Motor neuron (in vitro differentiated cells): ENCODE data around the gene TBCD. TPM values are rescaled to one million over a fixed set of nuclear protein-coding genes. Genes with fewer than 3 reads are reported as not detected.
A peak's percentile ranks its signal among the peaks of the same experiment; 100 is the strongest.

Source experiments
- ATAC-seq, 8 experiments: fragments of 200-7000 bp; cut with Tn5 transposase; replicated peaks in 6 of 8; 2 replicates each; pipeline ENCODE4 v1.8.0; 2021; ENCODE audit warnings: mild to moderate bottlenecking in 8 of 8, moderate library complexity in 8 of 8
- H3K27ac ChIP-seq, 2 donors: fragments of 250-450 bp; sonication (Bioruptor Pico); 2 replicates each; pipeline ENCODE4 v1.9.0; 2021; ENCODE audit warnings: antibody characterized with exemption in 2 of 2, mild to moderate bottlenecking in 2 of 2, moderate library complexity in 1 of 2
- H3K4me1 ChIP-seq, 2 donors: fragments of 250-450 bp; sonication (Bioruptor Pico); replicated peaks in 1 of 2; 2 replicates each; pipeline ENCODE4 v1.6.1; 2021; ENCODE audit warnings: antibody characterized with exemption in 2 of 2, mild to moderate bottlenecking in 2 of 2, moderate library complexity in 1 of 2
- H3K4me3 ChIP-seq, 5 donors: fragments of 250-450 bp; sonication (Bioruptor Pico); 2 replicates each; pipeline ENCODE4 v1.9.0; 2021; ENCODE audit warnings: antibody characterized with exemption in 5 of 5, mild to moderate bottlenecking in 5 of 5, moderate library complexity in 4 of 5
- WGBS, 10 experiments: fragments of 450-650 bp; shearing (Covaris generic); methylation state at CpG; one replicate each; pipeline ENCODE4 v1.0.0; 2022; 5-methylcytosine and 5-hydroxymethylcytosine counted together
- in situ Hi-C, 9 experiments: fragments of 400-800 bp; cut with MboI; loops; one replicate each; pipeline ENCODE4 v1.15.0; 2021; ENCODE audit warnings: low sequenced_read_pairs in 9 of 9, low pct_unique_long_range_greater_than_20kb in 2 of 9; ENCODE audit not compliant: unreplicated experiment in 9 of 9
- total RNA-seq, 8 experiments: library from RNA; unstranded; fragments of 300-600 nt; gene quantifications; 2 replicates each; pipeline versions ENCODE4 v1.2.3 to v1.2.4, GENCODE V29; 2022

TBCD gene
- total RNA-seq, 8 experiments from 2014 or later, result 27.2 to 94.3 (median 47.2) TPM

DNA sequence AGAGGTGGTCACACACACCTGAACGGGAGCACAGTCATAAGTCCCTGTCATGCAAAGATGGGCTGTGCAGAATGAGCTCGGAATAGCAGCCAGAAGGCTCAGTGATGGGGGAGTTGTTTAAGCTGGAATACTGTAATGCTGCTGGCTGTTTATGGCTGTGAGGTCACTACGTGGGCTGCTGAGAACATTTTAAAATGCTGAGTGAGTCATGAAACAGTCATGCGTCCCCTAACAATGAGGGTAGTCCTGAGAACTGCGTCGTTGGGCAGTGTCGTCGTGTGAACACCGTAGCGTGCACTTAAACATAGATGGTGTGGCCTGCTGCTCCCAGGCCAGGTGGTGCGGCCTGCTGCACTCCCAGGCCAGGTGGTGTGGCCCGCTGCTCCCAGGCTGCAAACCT lies 39.7 kb downstream of the TBCD start:
- in situ Hi-C loops, result no loop called here

DNA sequence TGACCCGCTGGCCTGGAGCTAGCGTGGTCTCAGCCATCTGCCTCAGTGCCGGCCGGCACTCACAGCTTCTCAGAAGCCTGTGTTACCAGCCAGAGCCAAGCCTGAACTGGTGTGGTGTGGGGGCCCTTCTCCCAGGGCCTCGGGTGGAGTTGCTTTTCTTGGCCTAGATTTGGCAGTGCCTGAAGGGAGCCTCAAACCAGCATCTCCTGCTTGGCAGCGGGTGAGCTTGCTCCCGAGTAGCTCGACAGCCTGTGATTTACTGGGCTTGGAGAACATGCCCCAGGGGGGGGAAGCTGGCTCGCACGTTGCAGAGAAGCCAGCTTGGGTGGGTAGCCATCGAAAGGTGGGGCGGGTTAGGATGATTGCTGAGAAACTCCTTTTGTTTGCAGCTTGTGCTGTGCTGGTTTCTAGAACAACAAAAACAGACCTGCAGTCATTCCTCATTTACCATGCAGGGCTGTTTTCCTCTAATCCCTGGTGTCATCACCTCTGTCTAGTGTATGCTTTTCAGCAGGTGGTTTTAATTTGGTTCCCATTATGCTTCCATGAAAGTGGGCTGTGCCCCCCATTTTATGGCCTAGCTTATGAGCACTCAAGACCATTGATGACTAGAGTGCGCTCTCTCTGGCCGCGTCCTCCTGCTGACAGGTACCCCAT lies 42.2 kb downstream of the TBCD start:
- peak in 6 of 8 experiments; percentile 2 to 95 (median 60) for ATAC-seq
- 67 to 100% (median 83%) methylated on average over 1 to 9 of the region's 15 CpGs; no CpG with 5 or more reads in 7 of the 10 experiments for WGBS, 10 experiments
- no peak overlapping the region for H3K4me3 ChIP-seq
- in situ Hi-C loops, result no loop called here
- peaks cover 4 to 18% of the 10 kb centered on the region in 2 donors for H3K4me1 ChIP-seq
- H3K27ac ChIP-seq, result peak overlapping the region in 1 of 2 donors; percentile 44

More for the DNA sequence above, 39.7 kb downstream of the TBCD start:
- peak in 5 of 8 experiments; percentile 50 to 85 (median 76) for ATAC-seq
- Histone ChIP-seq H3K4me1 (peaks cover 4 to 18% of the 10 kb centered on the region in 2 donors), H3K27ac (no peak overlapping the region), H3K4me3 (no peak overlapping the region)
- 79 to 100% (median 80%) methylated on average over 1 to 9 of the region's 12 CpGs; no CpG with 5 or more reads in 7 of the 10 experiments for WGBS, 10 experiments

DNA sequence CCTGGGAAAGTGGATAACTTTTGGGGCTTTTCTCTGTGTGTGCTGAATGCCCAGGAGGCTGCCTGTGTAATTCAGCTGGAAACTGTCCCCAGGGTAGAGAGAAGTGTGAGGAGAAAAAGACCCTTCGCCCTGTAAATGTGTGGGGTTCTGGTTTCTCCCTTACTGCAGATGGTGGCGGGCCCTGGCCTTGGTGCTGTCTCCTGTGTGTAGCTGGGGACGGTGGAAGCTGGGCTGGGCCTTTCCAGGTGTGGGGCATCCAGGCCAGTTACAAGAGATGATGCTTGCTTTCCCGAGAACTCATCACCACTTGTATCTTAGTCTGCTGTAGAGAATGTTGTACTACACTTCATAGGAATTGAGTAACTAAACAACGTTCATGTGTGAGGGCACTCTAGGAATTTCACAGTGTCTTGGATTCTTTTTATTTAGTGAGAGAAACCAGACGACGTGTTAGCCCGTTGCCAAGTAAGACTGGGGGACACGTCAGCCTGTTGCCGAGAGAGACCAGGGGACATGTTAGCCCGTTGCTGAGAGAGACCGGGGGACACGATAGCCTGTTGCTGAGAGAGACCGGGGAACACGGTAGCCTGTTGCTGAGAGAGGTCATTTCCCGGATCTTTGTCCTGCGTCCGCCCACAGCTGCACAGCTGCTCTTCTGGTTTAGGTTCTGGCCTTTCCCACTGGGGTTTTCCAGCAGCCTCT lies 43.1 kb downstream of the TBCD start:
- Histone ChIP-seq H3K27ac (peak overlapping the region in 1 of 2 donors; percentile 44), H3K4me3 (no peak overlapping the region), H3K4me1 (peaks cover 4 to 18% of the 10 kb centered on the region in 2 donors)
- 0 to 100% (median 89%) methylated on average over 1 to 13 of the region's 18 CpGs for WGBS, 10 experiments
- in situ Hi-C loops, result no loop called here
- ATAC-seq, result peak in 3 of 8 experiments; percentile 40 to 77 (median 59)

DNA sequence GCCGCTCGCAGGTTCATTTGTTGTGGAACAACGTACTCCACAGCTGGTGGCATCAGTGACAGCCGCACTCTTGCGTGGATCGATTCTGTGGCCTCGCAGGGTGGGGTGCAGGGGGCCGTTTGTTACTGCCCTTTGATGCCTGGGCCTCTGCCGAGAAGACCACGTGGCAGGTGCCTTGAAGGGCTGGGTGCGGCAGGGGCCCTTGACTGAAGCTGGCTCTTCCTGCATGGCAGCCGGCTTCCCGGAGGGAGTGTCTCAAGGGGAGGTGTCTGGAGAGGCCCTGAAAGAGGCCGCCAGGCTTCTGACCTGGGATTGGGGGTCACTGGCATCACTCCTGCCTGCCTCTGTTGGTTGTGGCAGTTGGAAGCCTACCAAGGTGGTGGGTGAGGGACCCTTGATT lies 43.8 kb downstream of the TBCD start:
- WGBS, 10 experiments, result 60 to 100% (median 93%) methylated on average over 1 to 10 of the region's 14 CpGs; no CpG with 5 or more reads in 2 of the 10 experiments
- Histone ChIP-seq H3K27ac (no peak overlapping the region), H3K4me3 (no peak overlapping the region), H3K4me1 (peaks cover 4 to 18% of the 10 kb centered on the region in 2 donors)
- no peak for ATAC-seq
- in situ Hi-C loops, result no loop called here

DNA sequence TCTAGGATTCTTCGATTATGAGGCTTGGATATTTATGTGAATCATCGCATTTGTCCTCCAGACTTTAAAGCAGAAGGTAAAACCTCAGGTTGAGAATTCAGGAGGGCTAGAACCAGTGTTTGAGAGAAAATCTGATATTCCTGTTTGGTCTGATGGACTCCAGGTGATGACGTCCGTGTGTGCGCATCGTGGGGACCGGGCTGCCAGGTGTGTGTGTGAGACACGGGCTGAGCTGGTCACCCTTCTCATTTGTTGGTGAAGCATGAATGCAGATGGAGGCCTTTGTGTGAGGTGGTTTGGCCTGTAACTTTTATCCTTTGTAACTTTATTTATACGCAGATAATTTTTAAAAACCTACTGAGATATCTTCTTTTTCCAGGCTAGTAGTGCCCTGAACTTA lies 45.2 kb downstream of the TBCD start:
- no peak overlapping the region for H3K4me3 ChIP-seq
- no peak for ATAC-seq
- 80 to 100% (median 90%) methylated on average over 1 to 7 of the region's 9 CpGs; no CpG with 5 or more reads in 4 of the 10 experiments for WGBS, 10 experiments
- in situ Hi-C loops, result no loop called here
- H3K27ac ChIP-seq, result no peak overlapping the region
- H3K4me1 ChIP-seq, result peaks cover 4 to 18% of the 10 kb centered on the region in 2 donors

DNA sequence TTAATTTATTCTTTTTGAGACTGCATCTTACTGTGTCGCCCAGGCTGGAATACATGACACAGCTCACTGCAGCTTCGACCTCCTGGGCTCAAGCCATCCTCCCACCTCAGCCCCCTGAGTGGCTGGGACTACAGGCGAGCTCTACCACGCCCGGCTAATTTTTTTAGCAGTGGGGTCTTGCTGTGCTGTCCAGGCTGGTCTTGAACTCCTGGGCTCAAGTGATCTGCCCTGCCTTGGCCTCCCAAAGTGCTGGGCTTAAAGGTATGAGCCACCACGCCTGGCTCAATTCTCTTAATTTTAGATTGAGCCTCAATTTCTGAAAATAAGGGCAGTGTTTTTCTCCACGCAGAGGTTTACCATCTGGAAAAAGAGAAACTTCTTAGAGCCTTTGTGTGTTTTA lies 46.9 kb downstream of the TBCD start:
- H3K27ac ChIP-seq, result no peak overlapping the region
- ATAC-seq, result no peak
- in situ Hi-C loops, result no loop called here
- peaks cover 4 to 13% of the 10 kb centered on the region in 2 donors for H3K4me1 ChIP-seq
- WGBS, 10 experiments, result 83 to 100% (median 92%) methylated on average over 1 to 2 of the region's 7 CpGs; no CpG with 5 or more reads in 7 of the 10 experiments
- H3K4me3 ChIP-seq, result no peak overlapping the region

DNA sequence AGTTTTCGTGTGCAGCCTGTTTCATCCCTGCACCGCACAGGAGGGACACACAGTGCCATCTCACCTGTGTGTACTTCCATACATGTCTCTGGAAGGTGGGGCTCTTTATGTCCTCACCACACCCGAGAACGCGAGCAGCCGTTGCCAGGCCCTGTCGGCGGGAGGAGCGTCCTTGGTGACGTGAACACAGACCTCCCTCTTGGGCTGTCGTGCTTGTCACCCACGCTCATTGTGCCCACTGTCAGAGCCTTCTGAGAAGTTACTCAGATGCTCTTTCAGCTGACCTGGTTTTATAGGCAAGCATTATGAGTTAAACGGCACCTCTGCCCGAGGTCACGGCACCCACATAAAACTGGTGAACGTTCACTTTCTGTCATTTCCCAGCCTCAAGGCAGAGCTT lies 47.7 kb downstream of the TBCD start:
- H3K27ac ChIP-seq, result no peak overlapping the region
- no peak overlapping the region for H3K4me3 ChIP-seq
- no peak for ATAC-seq
- 95 to 100% (median 97%) methylated on average over 3 to 8 of the region's 16 CpGs; no CpG with 5 or more reads in 5 of the 10 experiments for WGBS, 10 experiments
- peaks cover 0 to 4% of the 10 kb centered on the region in 2 donors for H3K4me1 ChIP-seq
- in situ Hi-C loops, result no loop called here

DNA sequence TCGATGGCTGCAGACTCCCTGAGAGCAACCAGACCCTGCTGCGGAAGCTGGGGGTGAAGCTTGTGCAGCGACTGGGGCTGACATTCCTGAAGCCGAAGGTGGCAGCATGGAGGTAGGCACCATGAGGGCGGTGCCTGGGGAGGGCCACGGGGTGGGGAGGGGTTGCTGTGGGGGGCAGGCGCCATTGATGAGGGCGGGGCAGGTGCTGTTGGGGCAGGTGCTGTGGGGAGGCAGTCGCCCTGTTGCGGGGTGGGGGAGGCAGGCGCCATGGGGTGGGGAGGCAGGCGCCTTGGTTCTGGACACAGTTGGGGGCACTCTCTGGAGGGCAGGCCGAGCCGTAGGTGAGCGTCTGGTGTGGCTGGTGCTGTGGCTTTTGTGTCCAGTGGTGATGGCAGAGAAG lies 49.0 kb downstream of the TBCD start:
- no peaks in the 10 kb centered on the region for H3K4me1 ChIP-seq
- in situ Hi-C loops, result no loop called here
- WGBS, 10 experiments, result 93 to 100% methylated on average over 3 of the region's 15 CpGs; no CpG with 5 or more reads in 8 of the 10 experiments
- no peak overlapping the region for H3K4me3 ChIP-seq
- ATAC-seq, result no peak
- no peak overlapping the region for H3K27ac ChIP-seq

DNA sequence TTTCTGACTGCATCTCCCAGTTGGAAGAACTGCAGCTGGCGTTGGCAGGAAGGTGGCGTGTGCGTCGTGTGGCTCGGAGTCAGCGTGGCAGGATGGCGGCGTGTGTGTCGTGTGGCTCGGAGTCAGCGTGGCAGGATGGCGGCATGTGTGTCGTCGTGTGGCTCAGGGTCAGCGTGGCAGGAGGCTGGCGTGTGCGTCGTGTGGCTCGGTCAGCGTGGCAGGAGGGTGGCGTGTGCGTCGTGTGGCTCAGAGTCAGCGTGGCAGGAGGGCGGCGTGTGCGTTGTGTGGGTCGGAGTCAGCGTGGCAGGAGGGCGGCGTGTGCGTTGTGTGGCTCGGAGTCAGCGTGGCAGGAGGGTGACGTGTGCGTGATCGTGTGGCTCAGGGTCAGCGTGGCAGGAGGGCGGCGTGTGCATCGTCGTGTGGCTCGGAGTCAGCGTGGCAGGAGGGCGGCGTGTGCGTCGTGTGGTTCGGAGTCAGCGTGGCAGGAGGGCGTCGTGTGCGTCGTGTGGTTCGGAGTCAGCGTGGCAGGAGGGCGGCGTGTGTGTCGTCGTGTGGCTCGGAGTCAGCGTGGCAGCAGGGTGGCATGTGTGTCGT lies 49.6 kb downstream of the TBCD start:
- in situ Hi-C loops, result no loop called here
- no peak for ATAC-seq
- 70 to 100% (median 94%) methylated on average over 1 to 9 of the region's 63 CpGs; no CpG with 5 or more reads in 4 of the 10 experiments for WGBS, 10 experiments
- Histone ChIP-seq H3K4me3 (no peak overlapping the region), H3K27ac (no peak overlapping the region), H3K4me1 (no peaks in the 10 kb centered on the region)

DNA sequence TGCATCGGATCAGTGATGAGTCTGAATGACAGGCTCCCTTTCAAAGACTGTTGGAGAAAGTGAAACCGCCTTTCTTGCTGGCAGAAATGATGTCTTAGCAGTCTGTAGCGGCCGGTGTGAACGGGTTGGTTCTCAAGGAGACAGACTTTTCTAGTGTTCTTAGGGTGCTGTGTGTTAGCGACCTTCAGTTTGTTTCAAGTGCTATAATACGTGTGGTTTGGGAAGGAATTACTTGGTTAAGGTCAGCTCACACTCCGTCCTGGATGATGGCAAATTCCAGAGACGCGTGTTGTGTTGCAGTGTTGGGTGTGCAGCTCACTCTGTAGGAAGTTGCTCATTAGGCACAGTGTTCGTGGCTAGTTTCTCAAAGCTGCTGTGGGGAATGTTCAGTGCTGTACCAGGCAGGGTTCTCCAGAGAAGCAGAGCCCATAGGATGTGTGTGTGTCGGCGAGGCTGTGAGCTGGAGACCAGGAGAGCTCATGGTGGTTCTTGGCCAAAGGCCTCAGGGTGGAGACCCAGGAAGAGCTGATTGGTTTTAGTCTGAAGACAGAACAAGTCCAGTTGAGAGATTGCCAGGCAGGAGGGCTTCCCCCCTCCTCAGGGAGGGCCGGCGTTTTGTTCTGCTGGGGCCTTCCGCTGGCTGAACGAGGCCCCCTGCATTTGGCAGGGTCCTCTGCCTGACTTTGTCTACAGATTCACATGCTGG lies 50.4 kb downstream of the TBCD start:
- 50 to 100% (median 96%) methylated on average over 1 to 9 of the region's 17 CpGs; no CpG with 5 or more reads in 6 of the 10 experiments for WGBS, 10 experiments
- Histone ChIP-seq H3K4me1 (no peaks in the 10 kb centered on the region), H3K4me3 (no peak overlapping the region), H3K27ac (no peak overlapping the region)
- in situ Hi-C loops, result no loop called here
- peak in 1 of 8 experiments; percentile 95 for ATAC-seq

DNA sequence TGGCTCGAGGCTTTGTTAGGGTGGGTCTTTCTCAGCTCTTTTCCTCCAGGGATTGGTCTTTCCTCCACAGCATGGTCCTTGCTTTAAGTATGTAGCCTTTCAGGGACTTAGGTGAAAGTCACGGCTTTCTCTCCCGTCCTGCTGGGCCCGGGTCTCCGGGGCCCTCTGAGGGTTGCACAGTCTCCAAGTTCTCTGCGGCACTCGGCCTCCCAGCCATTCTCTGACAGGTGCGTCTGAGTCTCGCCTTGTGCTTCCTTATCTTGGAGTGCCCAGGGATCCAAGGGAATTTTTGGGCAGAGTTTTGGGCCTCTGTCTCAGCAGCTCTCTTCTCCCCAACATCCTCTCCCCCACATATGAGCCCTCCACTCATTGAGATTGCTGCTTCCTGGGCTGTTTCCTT lies 51.3 kb downstream of the TBCD start:
- 75 to 100% (median 92%) methylated on average over 1 to 7 of the region's 9 CpGs; no CpG with 5 or more reads in 2 of the 10 experiments for WGBS, 10 experiments
- H3K4me3 ChIP-seq, result no peak overlapping the region
- in situ Hi-C loops, result no loop called here
- no peak overlapping the region for H3K27ac ChIP-seq
- no peak for ATAC-seq
- no peaks in the 10 kb centered on the region for H3K4me1 ChIP-seq

DNA sequence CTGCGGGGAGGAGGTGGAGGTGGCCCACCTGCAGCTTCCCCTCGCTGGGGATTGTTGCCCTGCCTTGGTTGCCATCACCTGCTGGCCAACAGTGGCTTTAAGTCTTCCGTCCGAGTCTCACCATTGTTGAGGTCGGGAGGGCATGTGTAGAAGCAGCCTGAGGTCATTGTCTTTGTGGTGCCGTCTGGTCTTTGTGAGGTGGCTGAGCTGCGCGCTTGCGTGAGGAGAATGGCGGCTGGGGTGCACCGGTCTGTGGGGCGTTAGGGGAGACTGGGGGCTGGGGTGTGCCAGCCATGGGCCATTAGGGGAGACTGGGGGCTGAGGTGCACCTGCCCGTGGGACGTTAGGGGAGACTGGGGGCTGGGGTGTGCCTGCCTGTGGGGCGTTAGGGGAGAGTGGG lies 51.7 kb downstream of the TBCD start:
- H3K4me1 ChIP-seq, result no peaks in the 10 kb centered on the region
- H3K4me3 ChIP-seq, result no peak overlapping the region
- in situ Hi-C loops, result no loop called here
- 60 to 80% methylated on average over 1 to 2 of the region's 15 CpGs; no CpG with 5 or more reads in 8 of the 10 experiments for WGBS, 10 experiments
- no peak overlapping the region for H3K27ac ChIP-seq
- no peak for ATAC-seq
